Left renal cortex interstitium (tissue), 4 donors: ENCODE data around the gene IDH3B. TPM values are rescaled to one million over a fixed set of nuclear protein-coding genes. Genes with fewer than 3 reads are reported as not detected.
"Not testable (repeated sequence)": the region's sequence is repeated elsewhere in the genome, so short reads cannot be mapped to it uniquely, and the experiment has no call there.

ENCODE experiments used
- DNase-seq, 4 donors: peaks; one replicate each; pipeline ENCODE4 v3.0.0-alpha.2; 2013; ENCODE audit warnings: low read depth in 4 of 4, low spot score in 2 of 4, missing footprints in 1 of 4
- polyA plus RNA-seq, 4 donors: library from polyadenylated mRNA; unstranded; fragments of 120-200 nt; gene quantifications; one replicate each; pipeline ENCODE4 v1.2.1, GENCODE V29; 2013; ENCODE audit not compliant: insufficient read length in 4 of 4

Gene IDH3B
- polyA plus RNA-seq, 4 donors: 125 to 142 (median 135) TPM

DNA sequence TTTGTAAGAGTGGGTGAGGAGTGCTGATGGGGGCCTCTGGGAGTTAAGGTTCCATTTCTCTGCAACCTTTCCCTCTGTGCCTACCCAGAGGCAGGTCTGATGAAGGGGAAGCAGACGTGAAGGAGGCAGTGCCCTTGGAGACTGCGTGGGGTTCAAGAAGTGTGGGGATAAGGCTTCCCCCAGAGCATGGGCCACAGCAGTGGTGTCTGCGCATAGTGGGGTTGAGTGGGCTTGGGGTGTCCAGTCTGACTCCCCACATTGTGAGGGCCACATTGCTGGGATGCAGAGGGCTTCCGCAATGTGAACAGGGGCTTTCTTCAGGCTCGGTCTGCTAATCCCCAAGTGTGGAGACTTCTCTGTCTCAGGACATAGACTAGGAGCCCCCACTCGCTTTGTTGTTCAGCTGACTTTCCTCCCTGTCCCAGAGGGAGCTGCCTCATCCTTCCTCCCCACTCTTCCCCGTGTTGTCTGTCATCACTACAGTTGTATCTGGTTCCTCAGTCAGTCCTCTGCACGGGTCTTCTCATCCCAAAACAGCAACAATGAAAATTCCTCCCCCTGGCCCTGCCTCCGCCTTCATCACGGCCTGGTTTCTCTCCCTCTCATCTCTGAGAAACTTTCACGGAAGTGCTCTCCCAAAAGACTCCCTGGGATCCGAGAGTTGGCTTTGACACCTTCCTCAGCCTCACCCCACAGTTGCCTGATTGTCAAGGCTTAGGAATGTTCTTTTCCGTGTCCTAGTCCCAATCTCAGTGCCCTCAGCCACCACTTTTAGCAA, 31.4 kb upstream of the IDH3B start:
- no peak for DNase-seq

DNA sequence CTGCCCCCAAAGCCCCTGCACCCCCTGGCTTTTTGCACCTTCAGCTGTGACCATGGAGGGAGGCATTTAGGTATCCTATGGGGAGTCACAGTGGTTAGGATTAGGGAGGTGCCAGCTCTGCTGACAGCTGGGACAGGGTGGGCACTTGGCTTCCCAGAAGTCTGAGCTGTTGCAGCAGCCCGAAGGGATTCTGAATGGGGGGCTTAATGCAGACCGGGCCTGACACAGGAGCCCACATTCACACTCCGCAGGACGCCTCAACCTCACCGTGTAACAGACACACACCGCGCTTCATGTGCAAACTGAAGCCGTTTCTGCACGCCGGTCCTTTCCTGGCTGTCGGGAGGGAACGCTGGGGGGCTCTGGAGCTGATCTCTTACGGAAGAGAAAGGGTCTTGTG, 30.5 kb upstream of the IDH3B start:
- no peak for DNase-seq

- peak in 1 of 4 donors; percentile 5 for DNase-seq
These were observed 30.0 kb upstream of the IDH3B start for GRCh38 chr20:2694008-2694471.

- peak in 1 of 4 donors; percentile 23 for DNase-seq
These were observed 29.4 kb upstream of the IDH3B start for GRCh38 chr20:2693286-2694007.

DNA sequence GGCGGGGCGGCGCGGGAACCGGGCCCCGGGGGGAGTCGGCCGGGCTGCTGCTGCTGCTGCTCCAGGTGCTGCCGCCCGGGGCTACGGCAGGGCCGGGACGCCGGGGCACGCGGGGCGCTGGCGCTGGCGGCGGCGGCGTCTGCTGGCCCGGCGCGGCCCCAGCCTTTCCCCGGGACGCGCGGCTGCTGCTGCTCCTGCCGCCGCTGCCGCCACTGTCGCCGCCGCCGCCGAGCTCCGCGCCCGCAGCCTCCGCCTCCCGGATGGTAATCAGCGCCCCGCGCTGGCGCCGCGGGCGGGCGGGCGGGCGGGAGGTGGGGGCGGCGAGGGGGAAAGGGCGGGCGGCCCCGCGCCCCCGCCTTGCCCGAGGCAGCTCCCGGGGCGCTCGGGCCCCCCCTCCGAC, 28.9 kb upstream of the IDH3B start:
- no peak for DNase-seq

GRCh38 chr20:2692036-2692885, 28.2 kb upstream of the IDH3B start, which contains the start of gene EBF4:
Gene EBF4, plus strand, starts transcription at chr20:2692780. Its CDS starts 866 bp downstream, at chr20:2693646.
- peak in 3 of 4 donors; percentile 27 to 48 (median 36) for DNase-seq

- no peak for DNase-seq
These were observed 27.6 kb upstream of the IDH3B start for GRCh38 chr20:2691663-2692035.

DNA sequence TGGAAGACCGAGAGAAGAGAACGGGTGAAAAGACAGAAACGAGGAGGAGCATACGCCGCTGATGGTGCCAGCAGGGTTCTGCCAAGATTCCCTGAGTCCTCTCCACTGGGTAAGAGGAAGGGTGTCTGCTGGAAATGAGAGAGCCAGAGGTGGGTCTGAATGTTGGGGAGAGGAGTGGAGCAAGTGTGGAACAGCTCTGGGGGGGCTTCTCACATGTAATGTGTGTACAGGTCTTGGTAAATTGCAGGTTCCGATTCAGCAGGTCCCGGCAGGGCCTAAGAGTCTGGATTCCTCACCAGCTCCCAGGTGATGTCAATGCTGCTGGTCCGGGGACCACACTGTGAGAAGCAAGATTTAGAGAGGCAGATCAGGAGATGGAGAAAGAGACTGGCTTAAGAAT, 27.1 kb upstream of the IDH3B start:
- DNase-seq: no peak

GRCh38 chr20:2690718-2691117, 26.7 kb upstream of the IDH3B start:
- no peak for DNase-seq

DNA sequence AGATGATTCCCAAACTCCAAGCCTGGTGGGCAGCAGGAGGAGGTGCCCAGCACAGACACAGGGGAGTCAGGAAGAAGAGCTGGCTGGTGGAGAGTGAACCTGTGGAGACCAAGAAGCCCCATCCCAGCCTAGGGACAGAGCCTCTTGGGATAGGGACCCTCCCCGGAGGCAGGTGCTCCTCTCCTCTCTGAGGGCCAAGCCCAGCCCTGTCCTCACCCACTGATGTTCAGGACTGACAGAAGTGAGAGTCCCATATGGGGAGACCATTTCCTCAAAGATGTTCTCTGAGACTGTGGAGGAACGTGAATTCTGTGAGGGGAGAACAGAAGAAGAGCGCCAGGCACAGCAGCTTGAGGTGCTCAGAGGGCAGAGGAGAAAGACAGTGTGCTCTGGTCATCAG, 26.2 kb upstream of the IDH3B start:
- DNase-seq: no peak

- peak in 2 of 4 donors; percentile 43 to 44 for DNase-seq
These were observed 24.1 kb upstream of the IDH3B start for GRCh38 chr20:2688041-2688591.

DNA sequence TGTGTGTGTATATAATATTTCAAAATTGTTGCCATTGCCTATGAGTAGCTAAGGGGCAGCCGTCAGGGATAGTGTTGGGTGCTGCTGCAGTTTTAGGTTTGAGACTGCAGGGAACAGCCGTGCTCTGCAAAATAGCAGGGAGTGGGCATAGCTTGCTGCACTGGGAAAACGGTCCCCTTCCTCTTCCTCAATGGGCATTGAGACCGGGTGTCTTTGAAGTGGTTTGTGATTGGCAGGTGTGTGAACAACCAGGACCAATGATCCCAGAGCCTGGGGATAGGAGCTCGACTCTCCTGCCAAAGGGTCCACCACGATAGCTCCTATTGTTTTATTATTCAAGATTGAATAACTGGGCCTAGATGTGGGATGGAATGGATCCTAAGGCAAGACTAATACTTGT, 23.5 kb upstream of the IDH3B start:
- DNase-seq: no peak

DNA sequence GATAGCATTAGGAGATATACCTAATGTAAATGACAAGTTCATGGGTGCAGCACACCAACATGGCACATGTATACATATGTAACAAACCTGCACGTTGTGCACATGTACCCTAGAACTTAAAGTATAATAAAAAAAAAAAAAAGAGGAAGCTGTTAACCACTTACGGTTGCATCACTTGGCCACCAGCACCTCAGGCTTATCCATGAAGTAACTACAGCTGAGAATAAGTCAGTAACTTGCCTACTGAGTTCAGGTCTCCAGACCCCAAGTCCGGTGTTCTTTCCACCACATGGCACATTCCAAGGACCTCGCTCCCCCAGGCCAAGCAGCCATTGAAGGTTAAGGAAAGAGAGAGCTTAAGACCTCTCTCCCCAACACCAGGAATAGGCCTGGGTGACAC, 20.8 kb upstream of the IDH3B start:
- not testable (repeated sequence) for DNase-seq

GRCh38 chr20:2682040-2682439, 18.0 kb upstream of the IDH3B start:
- DNase-seq: not testable (repeated sequence)

DNA sequence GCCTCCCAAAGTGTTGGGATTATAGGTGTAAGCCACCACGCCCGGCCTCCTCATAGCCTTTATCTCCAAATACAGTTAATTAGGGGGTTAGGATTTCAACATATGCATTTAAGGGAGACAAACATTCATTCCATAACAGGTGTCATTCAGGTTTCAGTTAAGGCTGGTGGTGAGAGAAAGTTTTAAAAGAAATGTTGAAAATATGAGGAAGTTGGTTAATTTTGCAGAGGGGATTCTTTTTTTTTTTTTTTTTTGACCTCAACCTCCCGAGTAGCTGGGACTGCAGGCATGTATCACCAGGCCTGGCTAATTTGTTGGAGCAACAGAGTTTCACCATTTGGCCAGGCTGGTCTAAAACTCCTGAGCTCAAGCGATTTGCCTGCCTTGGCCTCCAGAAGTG, 16.0 kb upstream of the IDH3B start:
- no peak for DNase-seq

DNA sequence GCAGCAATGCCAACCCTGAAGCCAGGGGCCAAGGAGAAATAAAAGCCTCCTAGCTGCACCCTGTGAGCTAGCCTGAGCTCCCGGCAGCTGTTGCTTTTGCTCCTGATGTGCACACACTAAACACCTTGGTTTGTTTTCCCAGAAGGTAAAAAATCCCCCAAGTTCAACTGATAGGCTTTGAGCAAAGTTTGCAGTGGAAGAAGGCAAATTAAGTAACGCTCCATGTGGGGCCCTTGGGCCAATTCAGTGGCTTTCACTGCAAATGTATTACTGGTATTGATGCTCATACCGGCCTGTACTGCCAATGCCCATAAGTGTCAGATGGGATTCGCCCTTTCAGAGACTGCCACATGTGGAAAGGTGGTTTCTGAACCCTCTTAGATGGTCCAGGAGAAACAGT, 9.4 kb upstream of the IDH3B start:
- no peak for DNase-seq

DNA sequence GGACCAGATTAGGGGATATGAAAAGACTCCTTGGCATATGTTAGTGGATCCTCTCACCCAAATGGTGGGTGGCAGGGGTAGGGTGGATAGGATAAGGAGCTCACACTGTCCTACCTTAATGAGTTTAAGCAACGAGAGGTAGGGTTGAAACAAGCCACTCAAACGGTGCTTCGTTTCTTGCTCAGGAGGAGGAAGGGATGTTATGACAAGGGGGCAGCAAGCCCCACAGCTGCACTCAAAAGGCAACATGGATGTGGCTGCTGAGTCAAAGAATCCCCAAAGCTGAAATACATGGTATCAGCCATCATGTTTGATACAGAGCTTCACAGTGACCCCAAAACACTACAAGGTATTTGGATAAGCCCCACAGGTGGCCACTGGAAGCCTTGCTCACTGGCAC, 8.4 kb upstream of the IDH3B start:
- DNase-seq: no peak

- DNase-seq: no peak
These were observed 8.0 kb upstream of the IDH3B start for GRCh38 chr20:2671977-2672376.

- DNase-seq: no peak
These were observed 591 bp downstream of the IDH3B start for GRCh38 chr20:2663364-2663886.

DNA sequence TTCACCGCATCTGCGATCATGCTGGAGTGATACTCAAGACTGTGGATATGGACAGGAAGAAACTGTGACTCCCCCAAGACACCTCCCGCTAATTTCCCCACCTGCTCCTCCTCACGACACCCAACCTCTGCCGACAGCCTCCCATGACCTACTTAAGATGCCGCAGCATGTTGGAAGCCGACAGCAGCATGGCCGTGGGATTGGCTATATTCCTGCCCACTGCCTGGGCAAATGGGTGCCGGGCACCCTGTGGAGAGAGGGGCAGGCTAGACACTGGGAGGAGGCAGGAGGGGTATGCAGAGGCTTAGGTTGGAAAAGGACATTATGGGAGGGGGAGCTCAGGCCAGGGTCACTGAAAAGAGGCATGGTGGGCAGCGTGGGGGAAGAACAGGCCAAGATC, 4.5 kb downstream of the IDH3B start:
- DNase-seq: no peak
